Measurements from ENCODE around the gene HYDIN.

HYDIN gene

DNA sequence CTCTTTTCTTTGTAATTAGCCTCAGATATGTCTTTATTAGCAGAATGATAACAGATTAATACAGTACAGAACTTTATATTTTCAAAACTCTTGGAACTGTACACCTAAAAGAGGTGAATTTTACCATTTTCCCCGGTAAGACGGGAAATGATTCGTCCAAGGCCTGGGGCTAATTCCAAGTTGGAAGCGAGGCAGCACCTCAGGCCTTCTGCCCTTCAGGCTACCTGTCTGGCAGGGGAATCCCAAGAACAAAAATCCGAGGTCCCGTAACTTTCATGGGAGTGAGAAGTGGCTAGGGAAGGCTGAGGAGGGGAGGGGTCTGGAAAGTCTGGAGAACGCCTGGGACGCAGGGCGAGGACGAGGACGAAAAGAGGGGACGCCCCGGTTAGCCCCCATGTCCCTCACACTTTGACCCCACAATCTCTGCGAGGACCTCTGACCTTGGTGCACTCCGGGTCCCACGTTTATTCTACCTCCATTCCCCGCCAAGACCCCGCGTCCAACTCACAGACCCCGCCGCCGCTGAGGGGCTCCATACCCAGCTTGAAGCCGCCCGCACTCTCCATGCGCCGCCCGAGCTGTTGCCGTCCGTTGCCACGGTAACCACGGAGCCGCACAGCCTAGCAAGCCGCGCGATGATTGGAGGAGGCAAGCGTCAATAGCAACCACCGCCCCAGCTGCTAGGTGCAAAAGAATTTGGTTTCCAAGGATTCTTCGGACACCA lies at the start of gene HYDIN:
Gene HYDIN (minus strand): TSS at position 601 of the 724 bp plus-strand sequence. CDS start 43,827 bp downstream, outside the sequence.
- DNase-seq, result peak; percentile 60

DNA sequence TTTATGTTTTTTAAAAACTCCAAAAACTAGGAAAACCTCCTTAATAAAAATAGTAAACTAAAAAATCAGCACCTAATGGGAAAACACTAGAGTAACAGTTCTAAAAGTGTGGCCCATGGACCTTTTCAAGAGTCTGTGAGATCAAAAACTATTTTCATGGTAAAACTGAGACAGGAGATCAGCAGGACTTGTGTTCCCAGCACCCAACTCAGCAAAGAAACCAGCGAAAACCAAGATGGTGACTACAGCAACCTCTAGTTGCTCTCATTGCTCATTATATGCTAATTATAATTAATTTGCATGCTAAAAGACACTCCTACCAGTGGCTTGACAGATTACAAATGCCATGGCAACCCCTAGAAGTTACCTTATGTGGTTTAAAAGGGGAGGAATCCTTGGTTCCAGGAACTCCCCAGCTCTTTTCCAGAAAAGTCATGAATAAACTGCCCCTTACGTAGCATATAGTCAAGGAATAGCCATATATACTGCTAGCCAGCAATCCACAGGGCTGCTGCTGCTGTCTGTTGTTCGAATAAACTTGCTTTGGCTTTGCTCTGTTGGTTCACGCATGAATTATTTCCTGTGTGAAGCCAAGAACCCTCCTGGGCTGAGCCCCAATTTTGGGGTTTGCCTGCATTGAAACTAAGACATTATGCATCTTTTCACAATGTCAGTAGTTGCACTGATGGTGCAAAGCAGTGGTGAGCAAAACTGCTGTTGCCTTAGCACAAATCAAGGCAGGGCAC lies 46.2 kb upstream of the HYDIN start:
- DNase-seq, result no peak

DNA sequence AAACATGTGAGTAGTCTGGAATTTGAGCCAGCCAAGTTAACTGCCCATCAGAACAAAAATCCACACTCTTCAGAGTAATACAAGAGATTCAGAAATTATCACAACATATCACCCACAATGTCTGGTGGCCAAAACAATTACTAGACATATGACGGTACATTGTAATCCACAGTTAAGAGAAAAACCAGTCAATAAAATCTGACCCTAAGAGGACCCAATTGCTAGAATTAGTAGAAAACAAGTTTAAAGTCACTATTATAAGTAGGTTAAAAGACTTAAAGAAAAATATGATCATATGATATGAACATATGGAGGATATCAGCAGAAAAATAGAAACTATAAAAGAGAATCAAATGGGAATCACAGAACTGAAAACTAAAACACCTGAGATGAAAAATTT lies 42.9 kb upstream of the HYDIN start:
- DNase-seq, result no peak

DNA sequence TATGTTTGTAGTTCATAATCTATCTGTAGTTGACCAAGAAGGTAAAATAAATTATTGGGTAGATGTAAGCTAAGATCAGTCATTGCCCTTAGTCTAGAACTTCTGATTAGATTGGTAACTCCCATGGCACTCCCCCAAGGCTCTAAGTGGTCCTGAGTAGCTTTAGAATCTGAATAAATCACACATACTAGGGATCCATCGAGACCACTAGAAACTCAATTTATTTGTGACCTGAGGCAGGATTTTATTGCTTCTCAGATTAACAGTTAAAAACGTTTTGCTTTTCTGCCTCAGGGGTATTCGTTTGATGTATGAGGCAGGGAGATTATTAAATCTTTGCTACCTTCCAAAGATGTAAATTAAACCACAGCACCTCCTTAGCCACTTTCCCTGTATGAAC lies 33.8 kb upstream of the HYDIN start:
- no peak for DNase-seq

DNA sequence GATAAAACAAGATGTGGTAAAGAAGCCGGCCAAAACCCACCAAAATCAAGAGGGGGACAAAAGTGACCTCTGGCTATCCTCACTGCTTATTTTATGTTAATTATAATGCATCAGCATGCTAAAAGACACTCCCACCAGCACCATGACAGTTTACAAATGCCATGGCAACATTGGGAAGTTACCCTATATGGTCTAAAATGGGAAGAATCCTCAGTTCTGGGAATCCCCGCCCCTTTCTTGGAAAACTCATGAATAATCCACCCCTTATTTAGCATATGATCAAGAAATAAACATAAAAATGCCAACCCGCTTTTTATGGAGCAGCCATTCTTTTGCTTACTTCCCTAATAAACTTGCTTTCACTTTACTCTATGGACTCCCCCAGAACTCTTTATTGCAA lies 33.1 kb upstream of the HYDIN start:
- DNase-seq, result no peak

DNA sequence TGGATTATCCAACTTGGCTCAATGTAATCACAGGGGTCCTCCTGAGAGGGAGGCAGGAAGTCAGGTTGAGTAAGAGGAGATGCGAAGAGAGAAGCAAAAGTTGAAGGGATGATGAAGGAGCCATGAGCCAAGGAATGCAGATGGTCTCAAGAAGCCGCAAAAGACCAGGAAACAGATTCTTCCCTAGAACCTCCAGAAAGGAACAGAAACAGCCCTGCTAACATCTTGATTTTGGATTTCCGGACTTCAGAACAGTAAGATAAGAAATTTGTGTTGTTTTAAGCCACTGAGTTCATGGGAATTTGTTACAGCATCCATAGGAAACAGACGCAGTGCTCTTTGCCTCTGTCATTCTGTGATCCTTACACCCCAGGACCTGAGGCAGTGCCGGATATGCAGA lies 31.9 kb upstream of the HYDIN start:
- no peak for DNase-seq

DNA sequence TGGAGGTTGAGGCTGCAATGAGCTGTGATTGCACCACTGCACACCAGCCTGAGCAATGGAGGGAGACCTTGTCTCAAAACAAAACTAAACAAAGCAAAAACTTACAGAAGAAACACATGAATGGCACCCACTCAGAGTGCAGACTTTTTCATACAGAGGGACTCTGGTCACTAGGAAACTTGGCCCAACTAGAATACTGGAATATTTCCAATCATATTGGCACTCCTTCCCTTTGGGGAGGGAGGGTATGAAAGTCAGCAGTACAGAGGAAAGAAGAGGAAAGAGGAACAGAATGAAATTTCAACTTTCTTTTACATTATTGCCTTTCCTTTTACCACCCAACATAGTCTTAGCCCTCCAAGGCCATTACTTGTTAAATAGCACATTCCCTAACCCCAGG lies 30.5 kb upstream of the HYDIN start:
- DNase-seq, result no peak

DNA sequence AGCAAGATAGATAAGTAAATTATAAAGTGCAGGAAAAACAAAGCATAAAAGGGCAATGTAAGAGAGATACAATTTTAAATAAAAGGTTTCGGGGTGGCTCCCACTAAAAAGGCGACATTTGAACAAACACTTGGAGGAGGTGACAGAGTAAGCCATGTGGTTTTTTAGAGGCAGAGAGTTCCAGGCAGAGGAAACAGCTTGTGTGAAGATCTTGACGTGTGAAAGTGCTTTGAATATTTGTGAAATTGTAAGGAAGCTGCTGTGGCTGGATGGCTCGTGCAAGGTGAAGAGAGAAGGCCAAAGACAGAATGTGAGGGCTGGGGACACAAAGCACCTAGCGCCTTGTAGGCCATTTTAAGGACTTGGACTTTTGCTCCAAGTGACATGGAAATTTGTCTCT lies 28.6 kb upstream of the HYDIN start:
- DNase-seq, result no peak

DNA sequence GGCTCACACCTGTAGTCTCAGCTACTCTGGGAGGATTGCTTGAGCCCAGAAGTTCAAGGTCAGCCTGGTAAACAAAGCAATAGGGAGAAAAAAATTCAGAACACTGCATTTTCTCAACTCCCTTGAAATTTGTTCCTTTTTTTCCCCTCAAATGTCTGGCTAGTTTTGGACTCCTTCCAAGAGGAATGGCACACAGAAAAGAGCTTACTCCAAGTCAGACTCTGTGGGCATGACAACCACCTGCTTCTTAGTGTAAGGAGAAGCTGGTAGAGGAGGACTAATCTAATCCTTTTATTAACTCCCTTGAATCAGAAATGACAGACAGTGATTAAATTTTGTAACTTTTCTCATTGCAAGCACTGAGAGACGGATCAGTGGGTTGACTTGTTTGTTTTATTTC lies 27.9 kb upstream of the HYDIN start:
- no peak for DNase-seq

DNA sequence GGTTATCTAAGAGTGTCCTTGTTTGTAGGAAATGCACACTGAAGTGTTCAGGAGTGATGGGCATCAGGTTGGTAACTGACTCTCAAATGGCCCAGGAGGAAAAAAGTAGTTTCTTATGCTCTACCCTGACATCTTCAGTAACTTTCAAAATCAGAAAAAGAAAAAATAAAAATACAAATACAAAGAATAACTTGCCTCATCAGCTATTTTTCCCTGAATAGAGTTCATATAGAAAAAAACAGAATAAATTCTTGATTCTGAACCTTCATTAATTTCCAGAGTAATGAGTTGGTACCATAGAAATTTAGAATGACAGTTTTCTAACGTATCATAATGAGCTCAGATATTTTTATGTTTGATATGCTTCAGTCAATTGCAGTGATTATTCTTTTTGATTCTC lies 27.2 kb upstream of the HYDIN start:
- no peak for DNase-seq

DNA sequence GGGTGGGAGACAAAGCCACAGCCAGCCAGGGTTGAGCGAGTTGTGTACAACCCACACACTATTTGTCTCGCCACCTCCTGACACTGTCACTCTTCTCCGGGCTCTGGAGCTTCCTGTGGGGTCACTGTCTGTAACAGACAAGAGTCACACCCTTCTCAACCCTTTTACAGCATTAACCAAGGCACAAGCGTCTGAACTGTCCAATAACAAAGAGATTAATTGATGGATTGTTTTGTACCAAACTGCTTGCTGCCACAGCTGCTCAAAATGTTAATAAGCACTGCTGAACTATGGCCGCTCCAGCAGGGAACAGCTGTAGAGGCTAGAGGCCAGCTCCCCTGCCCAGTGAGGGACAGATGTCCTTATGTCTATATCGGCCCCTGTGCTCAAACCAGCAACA lies 25.2 kb upstream of the HYDIN start:
- peak; percentile 66 for DNase-seq

DNA sequence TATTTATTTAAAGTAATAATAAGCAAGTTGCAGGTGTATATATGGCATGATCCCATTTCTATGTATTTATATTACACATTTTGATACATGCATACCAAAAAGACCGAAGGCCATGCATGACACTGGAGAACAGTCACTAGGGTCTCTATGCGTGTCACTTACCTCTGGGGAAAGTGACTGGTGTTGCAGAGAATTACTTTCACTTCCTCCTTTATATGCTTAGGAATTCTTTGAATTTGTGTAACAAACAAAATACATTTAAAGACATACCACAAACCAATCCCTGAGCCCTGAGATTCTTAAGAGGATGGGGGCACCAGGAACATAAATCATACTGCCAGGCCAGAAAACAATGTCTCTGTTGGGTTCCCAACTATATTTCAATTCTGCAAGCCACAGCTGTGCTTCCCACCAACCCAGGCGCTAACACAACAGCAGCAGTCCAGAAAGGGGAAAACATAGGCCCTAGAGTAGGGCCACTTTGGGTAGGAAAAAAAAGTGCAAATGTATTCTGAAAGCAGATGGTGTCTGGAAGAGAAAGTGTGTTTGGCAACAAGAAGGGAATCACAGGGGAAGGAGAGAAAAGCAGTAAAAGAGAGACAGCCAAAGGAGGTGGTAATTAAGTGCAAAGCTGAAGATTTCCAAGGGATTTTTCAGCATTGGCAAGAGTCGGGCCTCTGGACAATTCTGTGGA lies 24.5 kb upstream of the HYDIN start:
- DNase-seq, result peak; percentile 60

DNA sequence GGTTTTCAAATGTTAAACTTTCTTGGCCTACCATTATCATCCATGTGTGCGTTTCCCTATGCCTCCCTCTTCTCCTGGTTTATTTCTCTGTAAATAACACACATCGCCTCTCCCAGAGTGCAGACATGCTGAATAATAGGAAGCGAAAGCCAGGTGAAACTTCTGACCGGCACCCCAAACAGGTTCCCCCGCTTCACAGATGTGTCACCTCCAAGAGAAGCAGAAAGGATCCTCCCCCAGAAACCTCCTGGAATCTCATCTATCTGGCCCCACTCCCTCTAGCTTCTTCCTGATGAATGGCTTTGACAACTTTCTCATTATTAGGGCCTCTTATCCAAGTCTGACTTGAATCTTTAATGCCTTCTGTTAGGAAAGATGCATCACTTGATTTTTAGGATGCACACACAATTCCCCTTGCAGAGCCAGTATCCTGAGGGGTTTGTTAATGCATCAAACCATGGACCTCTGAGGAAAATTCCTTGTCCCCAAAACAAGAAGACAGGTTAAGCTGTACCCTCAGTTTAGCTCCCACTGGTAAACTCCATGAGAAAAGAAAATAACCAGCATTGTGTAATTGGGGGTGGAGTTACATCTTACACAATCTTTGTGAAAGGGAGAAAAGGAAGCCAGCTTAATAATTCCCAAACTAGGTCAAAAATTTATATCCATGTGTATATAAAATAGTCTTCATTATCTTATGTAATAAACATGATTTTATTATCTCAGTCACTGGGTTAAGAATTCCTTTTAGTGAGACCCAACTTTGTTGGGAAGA lies 20.1 kb upstream of the HYDIN start:
- DNase-seq, result no peak

DNA sequence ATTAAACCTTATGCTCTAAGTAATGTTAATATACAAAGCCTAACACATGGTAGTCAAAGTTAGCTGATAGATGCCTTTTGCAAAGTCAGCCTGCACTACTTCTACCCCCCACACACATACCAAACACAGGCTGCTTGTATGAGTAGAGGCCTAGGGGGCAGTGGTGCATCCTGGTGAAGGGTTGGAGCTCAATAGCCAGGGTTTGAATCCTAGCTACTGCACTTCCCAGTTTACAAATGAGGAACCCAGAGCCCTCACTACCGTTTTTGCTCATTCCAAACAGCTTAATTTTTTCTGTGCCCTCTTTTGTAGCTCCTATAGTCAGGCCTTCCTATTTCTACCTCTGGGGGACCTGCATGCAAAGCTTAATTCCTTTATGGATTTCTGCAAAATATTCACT lies 18.9 kb upstream of the HYDIN start:
- no peak for DNase-seq

DNA sequence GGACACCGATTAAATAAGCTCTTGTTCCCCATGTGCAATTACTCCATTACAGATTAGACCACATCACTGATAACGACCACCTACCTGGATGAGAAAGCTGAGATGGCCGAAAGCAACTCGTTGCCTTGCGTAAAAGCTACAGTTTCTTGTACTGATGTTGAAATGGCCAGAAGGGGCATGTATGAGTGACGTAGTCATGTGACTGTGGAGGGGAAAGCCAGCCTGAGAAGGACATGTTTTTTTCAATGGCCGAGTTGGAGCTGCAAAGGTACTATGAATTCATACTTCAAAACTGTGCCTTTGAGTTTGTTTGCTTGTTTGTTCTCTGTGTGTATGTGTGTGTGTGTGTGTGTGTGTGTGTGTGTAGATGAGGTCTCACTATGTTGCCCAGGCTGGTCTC lies 17.0 kb upstream of the HYDIN start:
- DNase-seq, result no peak

DNA sequence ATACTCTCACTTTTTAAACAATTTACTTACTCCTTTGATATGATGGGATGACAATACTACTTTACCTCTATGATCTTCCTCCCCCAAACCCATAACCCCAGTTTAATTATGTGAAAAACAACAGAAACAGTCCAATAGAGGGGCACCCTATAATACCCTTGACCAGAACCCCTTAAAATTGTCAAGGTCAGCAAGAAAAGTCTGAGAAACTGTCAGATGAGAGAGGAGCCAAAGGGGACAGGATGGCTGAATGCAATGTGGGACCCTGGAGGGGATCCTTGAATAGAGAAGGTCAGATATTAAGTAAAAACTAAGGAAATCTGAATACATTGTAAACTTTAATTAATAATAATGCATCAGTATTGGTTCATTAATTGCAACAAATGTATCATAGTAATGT lies 15.8 kb upstream of the HYDIN start:
- DNase-seq, result no peak

DNA sequence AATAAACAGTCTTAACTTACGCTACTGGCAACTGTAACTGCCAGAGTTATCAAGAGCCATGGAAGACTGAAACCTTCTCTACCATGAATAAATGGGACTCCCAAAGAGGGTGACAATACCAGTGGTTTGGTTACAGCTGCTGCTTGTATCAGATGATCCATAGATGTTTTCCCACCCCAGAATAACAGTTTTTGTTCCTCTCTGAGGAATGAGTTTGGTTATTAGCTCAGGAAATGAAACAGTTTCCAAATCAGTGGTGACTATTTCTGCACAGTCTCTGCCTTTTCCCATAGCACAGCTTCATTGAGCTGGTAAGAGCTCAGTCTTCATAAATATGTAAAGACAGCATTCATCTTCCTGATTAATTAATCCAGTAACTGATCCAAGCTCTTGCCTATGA lies 14.0 kb upstream of the HYDIN start:
- no peak for DNase-seq

DNA sequence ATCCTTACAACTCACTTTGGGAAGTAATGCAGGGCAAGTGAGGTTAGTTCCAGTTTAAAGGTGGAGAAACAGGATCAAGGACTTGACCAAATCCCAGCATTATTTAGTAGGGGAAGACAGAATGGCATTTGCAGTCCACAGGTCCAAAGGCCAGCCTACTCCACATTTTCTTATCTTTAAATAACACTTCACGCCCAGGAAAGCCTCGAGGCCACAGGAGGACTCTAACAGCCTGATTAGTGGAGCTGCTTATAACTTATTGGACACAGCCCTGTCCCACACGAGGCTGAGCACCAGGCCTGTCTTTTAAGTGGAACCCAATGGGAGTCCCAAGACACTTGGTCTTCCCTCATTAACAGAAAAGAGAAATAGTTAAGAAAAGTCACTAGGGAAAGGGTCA lies 12.1 kb upstream of the HYDIN start:
- no peak for DNase-seq

DNA sequence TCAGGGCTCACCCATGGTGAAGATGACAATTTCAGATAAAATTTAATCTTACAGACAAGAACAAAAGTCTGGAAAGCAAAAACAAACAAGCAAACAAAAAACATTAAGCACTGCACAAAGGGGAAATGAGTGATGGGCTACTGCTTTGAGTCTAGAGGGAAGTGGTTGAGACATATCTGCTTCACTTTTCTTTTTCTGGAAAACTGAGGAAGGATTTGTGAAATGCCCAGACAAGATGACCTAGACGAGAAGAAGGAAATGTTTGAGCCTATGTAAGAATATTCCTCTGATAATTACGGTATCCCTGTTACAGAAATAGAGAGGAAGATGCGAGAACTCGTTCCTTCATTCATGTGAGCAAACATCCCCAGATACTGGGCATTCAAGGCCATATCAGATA lies 11.5 kb upstream of the HYDIN start:
- no peak for DNase-seq

DNA sequence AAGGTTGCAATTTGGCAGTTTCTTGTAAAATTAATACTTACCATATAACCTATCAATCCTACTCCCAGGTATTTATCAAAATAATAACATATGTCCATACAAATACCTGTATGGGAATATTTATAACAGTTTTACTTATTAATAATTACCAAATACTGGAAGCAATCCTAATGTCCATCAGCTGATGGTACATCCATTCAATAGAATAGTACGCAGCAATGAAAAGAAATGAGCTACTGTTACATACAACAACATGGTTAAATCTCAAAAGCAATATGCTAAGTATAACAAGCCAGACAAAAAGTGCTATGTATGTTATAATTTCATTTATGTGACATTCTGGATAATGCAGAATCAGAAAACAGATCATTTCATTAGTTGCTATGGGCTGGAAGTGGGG lies 1.2 kb downstream of the HYDIN start:
- DNase-seq, result no peak

DNA sequence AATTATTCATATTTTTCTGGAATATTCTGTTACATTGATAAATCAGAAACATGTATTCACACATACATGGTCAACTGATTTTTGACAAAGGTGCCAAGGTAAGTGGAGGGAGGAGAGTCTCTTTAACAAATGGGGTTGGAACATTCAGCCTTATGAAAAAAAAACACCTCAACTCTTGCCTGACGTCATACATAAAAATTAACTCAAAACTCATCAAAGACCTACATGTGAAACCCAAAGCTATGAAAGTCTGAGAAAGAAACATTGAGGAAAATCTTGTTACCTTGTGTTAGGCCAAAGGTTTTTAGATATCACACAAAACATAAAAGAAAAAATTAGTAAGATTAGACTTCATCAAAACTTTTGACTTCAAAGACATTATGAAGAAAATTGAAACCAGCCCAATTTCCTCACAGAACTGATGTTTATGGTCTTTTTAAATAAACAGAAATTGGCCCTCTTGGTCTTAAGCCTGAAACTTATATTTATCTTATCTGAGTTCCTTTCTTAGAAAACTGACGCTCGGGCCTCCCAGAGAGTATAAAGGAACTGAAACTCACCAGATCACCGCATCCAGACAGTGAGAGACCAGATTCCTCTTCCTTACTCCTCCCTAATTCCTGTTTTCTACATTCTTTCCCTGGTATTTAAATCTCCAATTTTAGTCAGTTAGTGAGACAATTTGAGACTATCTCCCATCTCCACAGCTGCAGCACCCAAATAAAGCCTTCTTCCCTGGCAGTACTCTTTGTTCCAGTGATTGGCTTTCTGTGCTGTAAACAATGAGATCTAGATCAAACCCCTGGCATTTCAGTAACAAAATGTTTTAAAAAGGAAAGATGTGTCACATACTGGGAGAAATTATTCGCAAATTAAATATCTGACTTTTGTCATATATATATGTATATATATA lies 4.0 kb downstream of the HYDIN start:
- no peak for DNase-seq

DNA sequence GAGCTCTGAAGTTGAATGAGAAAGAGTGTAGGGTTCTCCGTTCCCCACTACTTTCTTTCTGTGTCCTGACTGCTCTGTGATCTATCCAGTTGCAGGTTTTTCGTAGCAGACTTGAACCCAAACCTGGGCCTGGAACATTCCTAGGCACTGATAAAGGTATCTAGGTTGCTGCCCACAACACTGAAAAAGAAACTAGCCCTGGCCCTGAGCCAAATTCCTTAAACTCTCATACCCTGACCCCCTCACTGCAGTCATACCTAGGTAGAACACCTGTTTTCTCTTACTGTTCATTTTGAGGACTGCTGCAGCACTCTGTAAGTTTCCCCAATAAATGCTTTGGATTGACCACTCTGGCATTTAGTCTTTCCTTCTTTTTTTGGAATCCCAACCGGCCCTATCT lies 5.4 kb downstream of the HYDIN start:
- no peak for DNase-seq
